Testis (tissue), 2 donors: ENCODE data around the gene OMA1.

Source experiments
- CTCF ChIP-seq, 3 experiments: fragments of 450-650 bp in 2 of 3; fragments of 200-600 bp in 1 of 3; sonication (generic) in 1 of 3; IDR thresholded peaks; one replicate each; pipeline ENCODE4 v1.5.1; 2016 to 2019; ENCODE audit warnings: antibody characterized with exemption in 3 of 3, mild to moderate bottlenecking in 2 of 3, moderate library complexity in 1 of 3
- POLR2A ChIP-seq: fragments of 450-650 bp; IDR thresholded peaks from one replicate; pipeline ENCODE4 v1.6.1; 2017; ENCODE audit warnings: antibody characterized with exemption, mild to moderate bottlenecking, moderate library complexity

GRCh38 chr1:58543260-58543659 is 3.3 kb downstream of the OMA1 start:
- TF ChIP-seq CTCF (IDR thresholded peaks at IDR 0.05) (no peak), POLR2A (no peak)
